ENCODE data around the gene GOLGB1.

GRCh38 chr3:121759541-121760202 is 10.1 kb upstream of the GOLGB1 start:
- TF ChIP-seq CTCF (conservative IDR thresholded peaks at IDR 0.05 in 1 of 2, IDR thresholded peaks at IDR 0.05 in 1 of 2; ENCODE audit: low read depth in 1 of 2, low read length in 2 of 2): no peak
- no peak for TF ChIP-seq EZH2 (IDR thresholded peaks at IDR 0.05; ENCODE audit: low read length, missing control alignments)
